ENCODE measurements around the gene SYT5. TPM values are rescaled to one million over a fixed set of nuclear protein-coding genes. Genes with fewer than 3 reads are reported as not detected.

SYT5 gene
- total and polyA plus RNA-seq, 2 of the 13 experiments (the other 11 are each of a cell fraction or from before 2014, with no cell fraction given) = not detected

- no peak for TF ChIP-seq ELF1 (CRISPR knock-in tag; IDR thresholded peaks at IDR 0.05)
- TF ChIP-seq ZNF7 (CRISPR knock-in tag; IDR thresholded peaks at IDR 0.05) = no peak
- TF ChIP-seq IRF1 (CRISPR knock-in tag; IDR thresholded peaks at IDR 0.05; ENCODE audit: low read depth) = no peak
- TF ChIP-seq KDM2A (CRISPR knock-in tag; IDR thresholded peaks at IDR 0.05; ENCODE audit: borderline replicate concordance, low read depth) = peak; percentile 81; the same call in 1 of the 2 replicates
- TF ChIP-seq GABPA (IDR thresholded peaks at IDR 0.05; ENCODE audit: low read depth, low read length) = no peak
- peak; percentile 21 for TF ChIP-seq GABPA (CRISPR knock-in tag; IDR thresholded peaks at IDR 0.05; ENCODE audit: low read depth)
- TF ChIP-seq ZFP37 (CRISPR knock-in tag; IDR thresholded peaks at IDR 0.05; ENCODE audit: borderline replicate concordance) = 0 out of 2 replicates have a peak, but pooled peaks have one; percentile 9
- no peak for TF ChIP-seq RBAK (CRISPR knock-in tag; IDR thresholded peaks at IDR 0.05)
- no peak for TF ChIP-seq NFIB (CRISPR knock-in tag; IDR thresholded peaks at IDR 0.05; ENCODE audit: borderline replicate concordance)
- TF ChIP-seq NFE2L2 (IDR thresholded peaks at IDR 0.05; ENCODE audit: low read length) = no peak
- TF ChIP-seq TMF1 (CRISPR knock-in tag; IDR thresholded peaks at IDR 0.05; ENCODE audit: low read depth) = peak; percentile 26; the same call in 1 of the 2 replicates
- no peak for TF ChIP-seq RELA (CRISPR knock-in tag; IDR thresholded peaks at IDR 0.05)
- TF ChIP-seq ZNF33A (CRISPR knock-in tag; IDR thresholded peaks at IDR 0.05; ENCODE audit: borderline replicate concordance) = no peak
- peak; percentile 57; the same call in 1 of the 2 replicates for TF ChIP-seq NFAT5 (CRISPR knock-in tag; IDR thresholded peaks at IDR 0.05)
- TF ChIP-seq AHR (CRISPR knock-in tag; IDR thresholded peaks at IDR 0.05) = peak; percentile 48; the same call in 1 of the 2 replicates
- peak; percentile 86 for TF ChIP-seq ZNF547 (CRISPR knock-in tag; IDR thresholded peaks at IDR 0.05)
- TF ChIP-seq MED13 (CRISPR knock-in tag; IDR thresholded peaks at IDR 0.05) = no peak
- TF ChIP-seq ZNF383 (CRISPR knock-in tag; IDR thresholded peaks at IDR 0.05; ENCODE audit: borderline replicate concordance) = no peak
- TF ChIP-seq ZBTB33 (CRISPR knock-in tag; IDR thresholded peaks at IDR 0.05) = peak; percentile 8; the same call in 1 of the 2 replicates
- TF ChIP-seq ZNF30 (CRISPR knock-in tag; IDR thresholded peaks at IDR 0.05) = no peak
- TF ChIP-seq HINFP (CRISPR knock-in tag; IDR thresholded peaks at IDR 0.05; ENCODE audit: low read depth) = peak; percentile 61; the same call in 1 of the 2 replicates
Measured at GRCh38 chr19:55206664-55207500, 26.8 kb upstream of the SYT5 start (continued).
